HG02571 (cell line): Measurements from ENCODE around the gene CHRM1.
"Not testable (repeated sequence)": the region's sequence is repeated elsewhere in the genome, so short reads cannot be mapped to it uniquely, and the experiment has no call there.

Experiments used
- ATAC-seq: cut with Tn5 transposase; IDR thresholded peaks from one replicate; pipeline ENCODE4 v1.9.1; 2021; ENCODE audit warnings: mild to moderate bottlenecking, moderate library complexity; ENCODE audit not compliant: unreplicated experiment

CHRM1 gene, protein sequence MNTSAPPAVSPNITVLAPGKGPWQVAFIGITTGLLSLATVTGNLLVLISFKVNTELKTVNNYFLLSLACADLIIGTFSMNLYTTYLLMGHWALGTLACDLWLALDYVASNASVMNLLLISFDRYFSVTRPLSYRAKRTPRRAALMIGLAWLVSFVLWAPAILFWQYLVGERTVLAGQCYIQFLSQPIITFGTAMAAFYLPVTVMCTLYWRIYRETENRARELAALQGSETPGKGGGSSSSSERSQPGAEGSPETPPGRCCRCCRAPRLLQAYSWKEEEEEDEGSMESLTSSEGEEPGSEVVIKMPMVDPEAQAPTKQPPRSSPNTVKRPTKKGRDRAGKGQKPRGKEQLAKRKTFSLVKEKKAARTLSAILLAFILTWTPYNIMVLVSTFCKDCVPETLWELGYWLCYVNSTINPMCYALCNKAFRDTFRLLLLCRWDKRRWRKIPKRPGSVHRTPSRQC

GRCh38 chr11:62921201-62921572, at the start of gene CHRM1:
Gene CHRM1, minus strand, starts transcription at chr11:62921363. Its CDS starts 10,263 bp downstream, at chr11:62911100.
- no peak for ATAC-seq

DNA sequence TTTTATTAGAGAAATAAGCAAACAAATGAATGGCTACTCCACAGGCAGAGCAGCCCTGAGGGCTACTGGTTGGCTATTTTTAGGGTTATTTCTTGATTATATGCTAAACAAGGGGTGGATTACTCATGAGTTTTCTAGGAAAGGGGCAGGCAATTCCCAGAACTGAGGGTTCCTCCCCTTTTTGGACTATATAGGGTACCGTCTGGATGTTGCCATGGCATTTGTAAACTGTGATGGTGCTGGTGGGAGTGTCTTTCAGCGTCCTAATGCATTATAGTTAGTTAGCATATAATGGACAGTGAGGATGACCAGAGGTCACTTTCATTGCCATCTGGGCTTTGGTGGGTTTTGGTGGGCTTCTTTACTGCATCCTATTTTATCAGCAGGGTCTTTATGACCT, 44.4 kb upstream of the CHRM1 start:
- no peak for ATAC-seq

GRCh38 chr11:62962391-62962790, 41.2 kb upstream of the CHRM1 start:
- no peak for ATAC-seq

- no peak for ATAC-seq
Observed at GRCh38 chr11:62961017-62961570, 39.9 kb upstream of the CHRM1 start.

GRCh38 chr11:62959422-62959980, 38.3 kb upstream of the CHRM1 start:
- ATAC-seq, result no peak

DNA sequence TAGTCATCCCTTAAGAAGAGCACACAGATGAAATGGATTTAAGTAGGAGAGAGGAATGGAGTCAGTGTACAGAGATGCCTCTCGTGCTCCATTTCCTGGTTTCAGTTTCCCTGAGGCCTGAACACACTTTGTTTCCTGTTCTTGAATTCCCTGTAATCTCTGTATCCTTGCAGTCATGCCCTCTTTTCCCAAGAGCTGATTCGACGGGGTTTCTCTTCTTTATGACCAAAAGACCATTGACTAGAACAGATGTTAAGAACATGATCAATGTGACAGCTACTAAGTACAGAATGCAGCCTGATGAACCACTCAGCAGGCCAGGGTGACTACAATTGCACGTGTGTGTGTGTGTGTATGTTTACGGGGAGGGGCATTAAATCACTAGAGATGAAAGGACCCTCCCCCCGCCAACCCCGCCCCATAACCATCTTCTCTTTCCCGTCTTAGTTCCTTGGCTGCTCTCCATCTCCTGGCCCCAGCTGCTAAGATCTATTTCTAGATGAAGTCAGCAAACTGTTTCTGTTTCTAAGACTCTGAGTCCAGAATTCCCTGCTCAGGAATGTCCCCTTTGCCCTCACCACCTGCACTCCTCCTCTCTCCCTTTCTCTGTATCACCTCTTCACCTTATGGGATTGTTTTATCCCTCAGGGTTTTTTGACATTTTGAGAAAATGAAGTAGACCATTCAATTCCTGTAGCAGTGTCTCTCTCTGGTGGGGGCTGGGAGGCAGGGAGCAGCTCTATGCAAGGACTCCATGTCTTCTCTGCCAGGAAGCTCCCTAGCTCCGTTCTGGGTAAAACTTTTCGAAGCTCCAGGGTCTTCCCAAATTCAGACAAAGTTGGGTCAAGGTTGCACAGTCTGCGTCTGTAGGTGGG, 37.6 kb upstream of the CHRM1 start:
- no peak for ATAC-seq

GRCh38 chr11:62957147-62957546, 36.0 kb upstream of the CHRM1 start:
- no peak for ATAC-seq

- no peak for ATAC-seq
Observed at GRCh38 chr11:62954478-62954877, 33.3 kb upstream of the CHRM1 start.

DNA sequence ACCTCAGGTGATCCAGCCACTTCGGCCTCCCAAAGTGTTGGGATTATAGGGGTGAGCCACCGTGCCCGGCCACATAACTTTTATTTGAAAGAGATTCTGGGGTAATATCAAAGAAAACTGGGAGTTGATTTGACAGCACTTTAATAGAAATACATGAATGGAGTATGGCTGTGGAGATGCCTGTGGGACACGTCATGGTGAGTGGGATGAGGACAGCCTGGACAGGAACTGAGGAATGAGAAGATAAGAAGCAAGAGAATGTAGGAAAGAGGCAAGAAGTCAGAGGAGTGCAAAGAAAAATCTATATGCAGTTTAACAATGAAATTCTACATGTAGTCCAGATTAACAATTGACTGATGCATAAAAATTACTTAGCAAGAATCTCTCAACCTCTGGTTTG, 32.6 kb upstream of the CHRM1 start:
- no peak for ATAC-seq

GRCh38 chr11:62948765-62949320, 27.7 kb upstream of the CHRM1 start:
- ATAC-seq, result no peak

DNA sequence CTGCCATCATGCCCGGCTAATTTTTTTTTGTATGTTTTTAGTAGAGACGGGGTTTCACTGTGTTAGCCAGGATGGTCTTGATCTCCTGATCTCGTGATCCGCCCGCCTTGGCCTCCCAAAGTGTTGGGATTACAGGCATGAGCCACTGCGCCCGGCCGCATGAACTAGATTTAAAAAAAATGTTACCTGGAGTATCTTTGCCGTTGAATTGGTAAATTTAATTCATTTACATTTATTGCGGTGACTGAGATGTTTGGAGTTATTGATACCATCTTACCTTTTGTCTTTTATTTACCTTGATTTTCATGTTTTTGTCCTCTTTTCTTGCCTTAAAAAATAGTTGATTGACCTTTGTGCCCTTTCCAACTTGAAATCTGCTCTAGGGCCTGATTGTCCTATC, 24.4 kb upstream of the CHRM1 start:
- not testable (repeated sequence) for ATAC-seq

- ATAC-seq, result not testable (repeated sequence)
Observed at GRCh38 chr11:62937528-62937927, 16.4 kb upstream of the CHRM1 start.

DNA sequence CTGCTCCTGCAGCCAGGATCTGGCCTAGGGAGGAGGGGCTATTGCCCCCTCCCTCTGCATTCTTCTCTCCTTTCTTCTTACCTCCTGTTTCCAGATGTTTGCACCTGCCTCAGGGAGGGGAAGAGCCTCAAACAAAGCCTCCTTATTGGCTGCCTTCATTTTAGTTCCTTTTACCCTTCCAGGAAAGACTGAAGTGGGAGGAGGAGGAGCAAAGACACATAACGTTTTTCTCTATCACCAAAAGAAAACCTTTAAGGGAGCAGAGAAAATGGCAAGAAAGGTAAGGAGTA, 13.3 kb upstream of the CHRM1 start:
- no peak for ATAC-seq

DNA sequence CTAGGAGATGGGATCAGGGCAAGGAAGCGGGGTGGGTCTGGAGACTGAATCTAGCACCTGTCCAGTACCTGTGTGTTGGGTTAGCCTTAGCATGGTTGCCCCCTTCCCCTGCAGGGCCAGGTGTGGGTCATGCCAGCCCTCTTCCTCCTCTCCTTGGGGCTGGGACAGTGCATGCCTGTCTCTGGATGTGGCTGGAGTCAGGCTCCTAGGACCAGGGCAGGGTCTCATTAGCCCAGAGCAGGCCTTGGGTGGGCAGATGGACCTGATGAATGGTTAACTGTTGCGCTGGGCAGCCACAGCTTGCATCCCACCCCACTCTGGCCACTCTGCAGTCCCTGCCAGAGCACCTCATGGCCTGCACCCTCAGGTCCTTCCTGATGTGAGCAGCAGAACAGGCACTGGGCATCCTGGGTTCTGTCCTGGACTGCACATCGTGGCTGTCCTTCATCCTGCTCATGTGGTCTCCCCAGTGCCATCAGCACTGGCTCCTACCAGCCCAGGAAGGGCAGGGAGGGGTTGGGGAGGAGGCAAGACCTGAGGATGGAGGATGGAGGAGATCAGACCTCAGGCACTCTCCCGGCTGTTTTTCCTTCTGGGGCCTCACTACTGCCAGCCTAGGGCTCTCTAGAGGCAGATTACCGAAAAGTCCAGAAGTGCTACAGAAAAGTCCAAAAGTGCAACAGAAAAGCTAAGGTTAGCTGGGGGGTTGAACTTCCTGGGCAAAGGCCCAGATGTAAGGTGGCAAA, 12.8 kb upstream of the CHRM1 start:
- ATAC-seq, result no peak

DNA sequence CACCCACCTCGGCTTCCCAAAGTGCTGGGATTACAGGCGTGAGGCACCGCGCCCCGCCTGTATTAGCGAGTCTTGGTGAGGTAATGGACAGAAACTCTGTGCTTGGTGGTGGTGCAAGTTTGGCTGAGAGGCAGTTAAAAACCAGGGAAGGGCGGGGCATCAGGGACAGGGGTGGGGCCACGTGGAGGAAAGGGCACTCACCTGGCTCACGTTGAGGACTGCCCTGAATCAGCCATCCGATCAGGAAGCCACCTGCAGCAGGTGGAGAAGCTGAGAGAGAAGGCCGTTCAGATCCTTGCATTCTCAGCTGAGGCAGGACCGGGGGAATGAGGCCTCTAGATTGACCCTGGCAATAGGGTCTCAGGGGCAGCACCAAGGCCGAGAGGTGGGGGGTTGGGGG, 12.1 kb upstream of the CHRM1 start:
- ATAC-seq, result no peak

- ATAC-seq, result no peak
Observed at GRCh38 chr11:62931499-62932278, 10.5 kb upstream of the CHRM1 start.

DNA sequence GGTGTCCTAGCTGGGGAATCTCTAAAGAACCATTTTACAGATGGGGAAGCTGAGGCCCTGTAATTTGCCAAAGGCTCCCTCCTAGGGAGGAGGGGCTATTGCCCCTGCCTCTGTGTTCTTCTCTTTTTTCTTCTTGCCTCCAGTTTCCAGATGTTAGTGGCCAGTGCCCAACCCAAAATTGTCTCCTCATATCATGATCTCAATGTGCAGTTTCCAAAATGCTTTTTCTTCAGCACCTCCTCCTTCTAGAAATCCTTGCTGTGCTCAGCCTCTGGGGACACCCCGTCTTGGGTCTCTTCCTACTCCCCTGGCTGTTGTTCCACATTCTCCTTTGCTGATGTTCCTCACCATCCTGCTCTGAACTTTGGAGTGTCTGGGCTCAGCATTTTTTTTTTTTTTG, 9.5 kb upstream of the CHRM1 start:
- no peak for ATAC-seq

- no peak for ATAC-seq
Observed at GRCh38 chr11:62930157-62930556, 9.0 kb upstream of the CHRM1 start.

DNA sequence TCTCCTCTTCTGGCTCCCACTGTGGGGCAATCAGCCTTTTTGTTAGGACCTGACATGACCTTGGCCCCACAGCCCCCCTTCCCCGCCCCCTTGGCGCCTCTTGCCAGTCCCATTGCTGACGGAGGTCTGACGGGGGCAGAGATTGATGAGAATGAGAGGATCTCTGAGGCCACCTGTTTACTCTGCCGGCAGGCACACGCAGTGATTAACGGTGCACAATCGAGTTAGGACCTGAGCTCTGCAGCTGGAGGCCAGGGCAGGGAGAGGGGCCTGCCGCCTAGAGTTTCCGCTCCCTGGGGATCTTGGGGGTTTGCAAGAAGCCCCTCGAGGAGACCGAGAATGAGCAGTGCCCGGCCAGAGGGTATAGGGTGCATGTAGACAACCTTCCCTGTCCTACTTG, 6.8 kb upstream of the CHRM1 start:
- ATAC-seq, result no peak
